ENCODE data around the gene NBAS. TPM values are rescaled to one million over a fixed set of nuclear protein-coding genes. Genes with fewer than 3 reads are reported as not detected.

NBAS gene
- total and polyA plus RNA-seq, 9 of the 15 experiments (the other 6 are each of a cell fraction or from before 2014, with no cell fraction given): 15.3 to 94.4 (median 69.9) TPM

- Histone ChIP-seq H3K4me1 (replicated peaks in 1 of 2; ENCODE audit: control insufficient read depth in 2 of 2, insufficient read depth in 2 of 2, low read length in 2 of 2) (no peaks in the 10 kb centered on the region), H3K36me3 (ENCODE audit: control insufficient read depth, insufficient read depth, low read length) (peaks cover 75% of the 10 kb centered on the region), H2AFZ (ENCODE audit: low read depth, low read length) (no peak overlapping the region), H4K20me1 (replicated peaks; ENCODE audit: control insufficient read depth, insufficient read depth, low read length) (no peaks in the 10 kb centered on the region), H3K9ac (ENCODE audit: insufficient read depth in 1 of 2, low read depth in 2 of 2, low read length in 2 of 2) (no peak overlapping the region), H3K79me2 (ENCODE audit: control insufficient read depth, insufficient read depth, low read length) (peaks cover 21% of the 10 kb centered on the region), H3K9me1 (ENCODE audit: control insufficient read depth, insufficient read depth, low read length) (no peaks in the 10 kb centered on the region), H3K27me3 (ENCODE audit: control insufficient read depth in 2 of 2, insufficient read depth in 2 of 2, low read length in 2 of 2) (no peaks in the 10 kb centered on the region), H3K4me3 (no peak overlapping the region), H3K9me3 (replicated peaks; ENCODE audit: control insufficient read depth, insufficient read depth, low read depth, low read length) (no peaks in the 10 kb centered on the region), H3K27ac (ENCODE audit: extremely low read depth, low read depth, low read length) (no peak overlapping the region), H3K4me2 (ENCODE audit: insufficient read depth, low read length) (no peak overlapping the region)
- FAIRE-seq (no peak), DNase-seq (ENCODE audit: extremely low read depth in 1 of 4, low spot score in 3 of 4) (no peak), ATAC-seq (peak; percentile 39)
- in situ Hi-C loops (cut with MboI) (no loop called here), intact Hi-C loops (cut with micrococcal nuclease) (no loop called here)
- BruUV-seq (replicated peaks): no TSS peak
- TF ChIP-seq CEBPG (CRISPR knock-in tag; IDR thresholded peaks at IDR 0.05): no peak
- peak in 1 of 2 experiments; percentile 27; a peak in 1 of 4 replicates for TF ChIP-seq CEBPG (tag; conservative IDR thresholded peaks at IDR 0.05 in 1 of 2, IDR thresholded peaks at IDR 0.05 in 1 of 2)
- no peak for TF ChIP-seq EGR1 (conservative IDR thresholded peaks at IDR 0.05)
- ChIA-PET POLR2A (interaction anchor here (0.6 kb wide), 1 partner anchor 21 kb away, joined by 3 read pairs; no protein-coding TSS in a partner anchor), CTCF (ENCODE audit: low intra/inter-chr PET ratio) (no interaction called here)
- 56% methylated on average over 2 of the region's 2 CpGs for WGBS (ENCODE audit: insufficient coverage, low coverage, missing lambda C conversion rate)
Measured at GRCh38 chr2:15517793-15518192, 43.3 kb downstream of the NBAS start.

DNA sequence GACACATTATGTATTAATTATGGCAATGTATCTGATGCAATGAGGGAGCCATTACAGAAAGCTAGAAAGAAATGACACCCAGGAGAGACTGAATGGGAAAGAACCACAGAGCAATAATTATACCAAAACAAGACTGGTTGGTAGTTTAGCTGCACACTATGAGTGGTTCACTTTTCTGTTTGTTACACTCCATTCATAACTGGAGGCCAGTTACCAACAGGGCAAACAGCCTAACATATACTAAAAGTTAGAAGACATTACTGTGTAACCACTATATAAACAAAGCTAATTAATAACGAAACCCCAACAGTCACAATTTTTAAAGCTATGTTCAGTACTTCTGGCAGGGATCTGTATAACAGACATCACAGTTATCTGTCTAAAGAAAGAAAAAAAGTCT lies 49.4 kb downstream of the NBAS start:
- no peak for ATAC-seq
- Histone ChIP-seq H3K4me1 (replicated peaks in 1 of 2; ENCODE audit: control insufficient read depth in 2 of 2, insufficient read depth in 2 of 2, low read length in 2 of 2) (no peaks in the 10 kb centered on the region), H2AFZ (ENCODE audit: low read depth, low read length) (no peak overlapping the region), H3K4me3 (no peak overlapping the region), H3K36me3 (ENCODE audit: control insufficient read depth, insufficient read depth, low read length) (peaks cover 93% of the 10 kb centered on the region), H3K4me2 (ENCODE audit: insufficient read depth, low read length) (no peak overlapping the region), H3K9me3 (replicated peaks; ENCODE audit: control insufficient read depth, insufficient read depth, low read depth, low read length) (no peaks in the 10 kb centered on the region), H3K9me1 (ENCODE audit: control insufficient read depth, insufficient read depth, low read length) (no peaks in the 10 kb centered on the region), H3K79me2 (ENCODE audit: control insufficient read depth, insufficient read depth, low read length) (peaks cover 22% of the 10 kb centered on the region), H3K27ac (ENCODE audit: extremely low read depth, low read depth, low read length) (no peak overlapping the region), H3K27me3 (ENCODE audit: control insufficient read depth in 2 of 2, insufficient read depth in 2 of 2, low read length in 2 of 2) (no peaks in the 10 kb centered on the region), H3K9ac (ENCODE audit: insufficient read depth in 1 of 2, low read depth in 2 of 2, low read length in 2 of 2) (no peak overlapping the region), H4K20me1 (replicated peaks; ENCODE audit: control insufficient read depth, insufficient read depth, low read length) (no peaks in the 10 kb centered on the region)
- intact Hi-C loops (cut with micrococcal nuclease) (no loop called here), in situ Hi-C loops (cut with MboI) (no loop called here)
- no peak for FAIRE-seq
- CTCF ChIA-PET (ENCODE audit: low intra/inter-chr PET ratio): no interaction called here
- POLR2A ChIA-PET: interaction anchor here (0.8 to 1.2 kb wide), 3 partner anchors 15 to 27 kb away, joined by 3 to 4 read pairs (median 3); no protein-coding TSS in a partner anchor
- WGBS (ENCODE audit: insufficient coverage, low coverage, missing lambda C conversion rate): 89% methylated on average over 1 of the region's 1 CpG
- BruUV-seq (replicated peaks): no TSS peak
- DNase-seq (ENCODE audit: extremely low read depth in 1 of 4, low spot score in 3 of 4): no peak
- TF ChIP-seq NEUROD1 (IDR thresholded peaks at IDR 0.05; ENCODE audit: borderline replicate concordance, low read depth, low read length, partially characterized antibody) (no peak), ZNF232 (CRISPR knock-in tag; IDR thresholded peaks at IDR 0.05) (no peak), ZNF584 (CRISPR knock-in tag; IDR thresholded peaks at IDR 0.05; ENCODE audit: low read depth) (no peak), SRSF7 (optimal IDR thresholded peaks at IDR 0.05; ENCODE audit: low read depth, low read length) (no peak), TFE3 (CRISPR knock-in tag; IDR thresholded peaks at IDR 0.05) (no peak), ZNF830 (CRISPR knock-in tag; IDR thresholded peaks at IDR 0.05) (no peak), FOXO4 (CRISPR knock-in tag; IDR thresholded peaks at IDR 0.05) (no peak)
- TF ChIP-seq, protein P1, sequence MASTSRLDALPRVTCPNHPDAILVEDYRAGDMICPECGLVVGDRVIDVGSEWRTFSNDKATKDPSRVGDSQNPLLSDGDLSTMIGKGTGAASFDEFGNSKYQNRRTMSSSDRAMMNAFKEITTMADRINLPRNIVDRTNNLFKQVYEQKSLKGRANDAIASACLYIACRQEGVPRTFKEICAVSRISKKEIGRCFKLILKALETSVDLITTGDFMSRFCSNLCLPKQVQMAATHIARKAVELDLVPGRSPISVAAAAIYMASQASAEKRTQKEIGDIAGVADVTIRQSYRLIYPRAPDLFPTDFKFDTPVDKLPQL (IDR thresholded peaks at IDR 0.05; ENCODE audit: extremely low read depth, insufficient read length): no peak

Data from K562 (cell line).